LNCAP (cell line): Measurements from ENCODE around the gene FAM117A.

Experiments used
- CTCF ChIP-seq: fragments of 450-650 bp; IDR thresholded peaks from 2 replicates; pipeline ENCODE4 v1.5.1; 2017; ENCODE audit warnings: mild to moderate bottlenecking

Gene FAM117A

GRCh38 chr17:49730785-49731434 lies 33.0 kb downstream of the FAM117A start:
- no peak for TF ChIP-seq CTCF

DNA sequence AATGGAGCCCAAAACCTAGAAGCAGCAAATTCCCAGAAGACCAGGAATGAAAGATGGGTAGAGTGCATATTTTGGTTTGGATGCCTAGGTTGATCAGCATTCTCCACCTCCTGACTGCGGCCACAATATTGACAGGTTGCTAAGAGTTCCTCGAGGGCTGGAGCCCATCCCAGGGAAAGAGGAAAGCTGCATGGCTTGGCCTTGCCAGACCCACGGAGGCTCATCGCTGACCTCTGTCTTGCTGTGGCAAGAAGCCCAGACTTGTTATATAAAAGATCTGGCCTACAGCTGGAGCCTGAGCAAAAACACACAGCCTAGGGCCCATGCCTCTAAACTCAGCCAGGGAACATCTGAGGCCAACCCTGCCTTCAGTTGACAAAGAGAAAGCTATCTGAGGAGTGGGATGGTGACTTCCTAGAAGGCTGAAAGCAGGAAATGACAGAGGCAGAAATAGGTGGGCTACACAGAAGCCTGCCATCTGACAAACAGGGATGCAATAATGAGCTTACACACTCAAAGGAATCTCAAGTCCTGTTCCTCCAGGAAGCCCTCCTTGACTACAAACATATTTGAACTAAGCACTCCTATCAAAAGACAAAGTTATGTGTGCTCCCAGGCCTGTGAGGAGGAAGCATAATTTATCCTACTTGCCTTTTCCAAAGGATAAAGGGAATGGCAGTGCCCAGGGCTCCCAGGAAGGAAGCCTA lies 33.7 kb downstream of the FAM117A start:
- TF ChIP-seq CTCF = no peak

- no peak for TF ChIP-seq CTCF
These were observed 34.9 kb downstream of the FAM117A start for GRCh38 chr17:49729069-49729468.

DNA sequence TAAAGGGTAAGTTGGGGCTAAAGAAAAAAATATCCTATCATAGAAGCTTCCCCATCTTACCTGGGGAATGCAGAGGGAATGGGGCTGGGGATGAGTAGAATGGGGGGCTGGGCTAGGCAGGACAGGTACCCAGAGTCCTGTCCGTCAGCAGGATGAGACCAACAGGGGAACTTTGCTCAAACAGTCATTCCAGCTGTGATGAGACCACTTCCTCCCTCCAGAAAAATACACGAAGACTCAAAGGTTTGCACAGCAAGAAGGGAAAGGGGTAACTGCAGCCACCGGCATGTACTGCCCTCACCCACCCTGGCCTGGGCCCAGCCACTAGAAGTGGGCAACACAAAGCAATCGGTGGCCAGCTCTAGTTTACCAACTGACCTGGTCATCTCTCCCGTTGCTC lies 35.5 kb downstream of the FAM117A start:
- no peak for TF ChIP-seq CTCF

GRCh38 chr17:49727380-49727779 lies 36.6 kb downstream of the FAM117A start:
- TF ChIP-seq CTCF = no peak

GRCh38 chr17:49725452-49726130 lies 38.3 kb downstream of the FAM117A start:
- no peak for TF ChIP-seq CTCF

DNA sequence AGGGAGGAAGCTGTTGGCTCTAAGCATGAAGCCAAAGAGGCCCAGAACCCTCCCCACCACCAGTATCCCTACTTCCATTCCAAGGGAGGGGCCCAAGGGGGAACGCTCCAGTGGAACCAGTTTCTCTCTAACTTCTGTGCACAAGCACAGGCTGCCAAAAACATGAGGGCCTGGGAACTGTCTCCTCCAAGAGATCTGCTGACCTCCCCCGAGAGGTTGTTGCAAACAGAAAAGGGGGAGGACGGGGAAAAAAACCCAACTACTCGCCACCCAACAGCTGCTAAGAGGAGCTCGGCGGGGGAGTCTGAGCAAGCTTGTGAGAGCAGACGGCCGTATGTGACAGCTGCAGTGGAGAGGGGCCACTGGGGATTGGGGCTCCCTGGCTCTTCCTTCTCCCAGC lies 40.5 kb downstream of the FAM117A start:
- TF ChIP-seq CTCF = no peak
